CD4-positive, alpha-beta T cell (primary cell): ENCODE measurements around the gene TTC12. TPM values are rescaled to one million over a fixed set of nuclear protein-coding genes. Genes with fewer than 3 reads are reported as not detected.

Experiments
- ATAC-seq: fragments of 200-7000 bp; cut with Tn5 transposase; one replicate; pipeline ENCODE4 v1.10.0; 2022; ENCODE audit warnings: mild to moderate bottlenecking; ENCODE audit not compliant: poor library complexity
- CTCF ChIA-PET: fragments of 350-600 bp; sonication (Branson Sonifier 250); formaldehyde crosslinking; loops from one replicate; lab custom pipeline; 2021; ENCODE audit warnings: antibody characterized with exemption, inconsistent platforms; lab: Charles Lee
- POLR2A ChIA-PET: fragments of 350-600 bp; sonication (Branson Sonifier 250); formaldehyde crosslinking; loops from one replicate; lab custom pipeline; 2021; ENCODE audit warnings: antibody characterized with exemption, inconsistent platforms; lab: Charles Lee
- DNase-seq, 14 experiments: peaks; one replicate each; pipeline ENCODE4 v3.0.0-alpha.2; 2013 to 2020; ENCODE audit warnings: mixed read lengths in 2 of 14
- H3K27ac ChIP-seq, 2 donors: one replicate each; pipeline versions ENCODE4 v1.5.1 to v1.7.0; 2013; ENCODE audit warnings: low read length in 2 of 2, low read depth in 1 of 2, mild to moderate bottlenecking in 1 of 2
- H3K27me3 ChIP-seq, 2 experiments: 1 replicate in 1 of 2; 2 replicates in 1 of 2; pipeline versions ENCODE4 v1.6.1 to v1.7.0; 2013; ENCODE audit warnings: low read length in 2 of 2, control low read depth in 1 of 2, mild to moderate bottlenecking in 1 of 2, moderate library complexity in 1 of 2; ENCODE audit not compliant: insufficient read depth in 2 of 2, control insufficient read depth in 1 of 2
- H3K36me3 ChIP-seq: one replicate; pipeline ENCODE4 v1.6.1; 2013; ENCODE audit warnings: low read length, control low read depth; ENCODE audit not compliant: insufficient read depth
- H3K4me1 ChIP-seq: one replicate; pipeline ENCODE4 v1.6.1; 2013; ENCODE audit warnings: low read length, control low read depth; ENCODE audit not compliant: insufficient read depth
- H3K4me3 ChIP-seq: one replicate; pipeline ENCODE4 v1.5.1; 2013; ENCODE audit warnings: mild to moderate bottlenecking, low read length, moderate library complexity
- H3K9me3 ChIP-seq, 2 experiments: 1 replicate in 1 of 2; 2 replicates in 1 of 2; pipeline versions ENCODE4 v1.6.1 to v1.7.0; 2013; ENCODE audit warnings: low read length in 2 of 2, mild to moderate bottlenecking in 2 of 2, control low read depth in 1 of 2, moderate library complexity in 1 of 2; ENCODE audit not compliant: control insufficient read depth in 1 of 2, insufficient read depth in 1 of 2
- H3K27ac Mint-ChIP-seq: one replicate; pipeline ENCODE4 v1.8.0; 2020; ENCODE audit warnings: mixed read lengths
- H3K27me3 Mint-ChIP-seq: one replicate; pipeline ENCODE4 v1.8.0; 2021; ENCODE audit warnings: mixed read lengths
- H3K36me3 Mint-ChIP-seq: one replicate; pipeline ENCODE4 v1.8.0; 2021; ENCODE audit warnings: low read depth, mixed read lengths
- H3K4me1 Mint-ChIP-seq: one replicate; pipeline ENCODE4 v1.8.0; 2021; ENCODE audit warnings: low read depth, mixed read lengths
- H3K4me3 Mint-ChIP-seq: one replicate; pipeline ENCODE4 v1.8.0; 2020; ENCODE audit warnings: mild to moderate bottlenecking, mixed read lengths
- H3K9me3 Mint-ChIP-seq: one replicate; pipeline ENCODE4 v1.8.0; 2020; ENCODE audit warnings: mixed read lengths
- intact Hi-C, 2 experiments: fragments of 100-400 bp; cut with DNase I in 1 of 2; cut with micrococcal nuclease in 1 of 2; formaldehyde crosslinking; loops; one replicate each; pipeline versions ENCODE4 v1.15.1 to v1.9.0; 2023 to 2025; cut with DNase I, micrococcal nuclease
- total RNA-seq, 174 experiments: library from RNA in 2 of 174; stranded (reverse) in 2 of 174; gene quantifications; one replicate each; pipeline ENCODE4 v1.2.3 and lab custom pipeline; 2021 to 2026
- TF ChIP-seq, protein P1 (sequence below): fragments of 200-600 bp; IDR thresholded peaks from one replicate; pipeline ENCODE4 v1.8.0; 2022; ENCODE audit warnings: antibody characterized with exemption, mild to moderate bottlenecking

TTC12 gene
- total RNA-seq, 2 experiments from 2014 or later = 26.5 to 34.5 TPM

DNA sequence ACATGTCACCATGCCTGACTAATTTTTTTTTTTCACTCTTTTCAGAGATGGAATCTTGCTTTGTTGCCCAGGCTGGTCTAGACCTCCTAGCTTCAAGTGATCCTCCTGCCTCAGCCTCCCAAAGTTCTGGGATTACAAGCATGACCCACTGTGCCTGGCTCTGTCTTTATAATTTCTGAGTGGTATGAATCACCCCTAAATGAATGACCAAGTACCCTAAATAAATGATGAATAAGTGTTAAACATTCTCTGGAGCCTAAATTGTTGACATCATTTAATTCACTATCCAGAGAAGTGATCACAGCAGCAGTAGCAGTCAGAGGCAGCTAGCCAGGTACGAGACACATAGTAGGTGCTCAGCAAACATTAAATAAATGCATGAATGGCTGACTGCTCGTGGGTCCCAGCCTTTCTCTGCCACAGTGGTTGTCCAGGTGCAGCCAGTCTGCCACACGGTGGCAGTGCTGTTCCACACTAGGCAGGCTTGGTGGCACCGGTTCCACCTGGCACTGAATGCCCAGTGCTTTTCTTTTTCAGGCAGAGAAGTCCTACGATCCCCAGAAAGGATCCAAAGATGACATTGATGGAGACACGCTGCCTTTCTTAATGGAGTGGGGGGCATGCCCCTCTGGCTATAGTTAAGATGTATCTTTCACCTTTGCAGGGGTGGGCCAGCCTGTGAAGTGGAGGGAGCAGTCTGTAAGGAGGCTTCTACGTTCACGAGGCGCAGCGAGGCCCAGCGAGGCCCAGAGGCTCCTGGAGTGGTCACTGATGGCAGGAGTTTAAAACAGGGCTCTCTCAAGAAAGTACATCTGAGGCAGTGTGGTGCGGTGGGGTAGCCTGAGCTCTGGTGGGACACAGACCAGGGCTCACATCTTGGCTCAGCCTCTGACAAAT, 8.7 kb upstream of the TTC12 start:
- POLR2A ChIA-PET = no interaction called here
- Histone ChIP-seq H3K4me3 (no peak overlapping the region), H3K27ac (no peak overlapping the region), H3K27me3 (no peaks in the 10 kb centered on the region), H3K4me1 (no peaks in the 10 kb centered on the region), H3K36me3 (no peaks in the 10 kb centered on the region), H3K9me3 (no peaks in the 10 kb centered on the region)
- intact Hi-C loops = loop anchor here (1.0 to 5.0 kb wide), 6 partner anchors 227 to 957 kb away; no protein-coding TSS in a partner anchor
- TF ChIP-seq, protein P1, sequence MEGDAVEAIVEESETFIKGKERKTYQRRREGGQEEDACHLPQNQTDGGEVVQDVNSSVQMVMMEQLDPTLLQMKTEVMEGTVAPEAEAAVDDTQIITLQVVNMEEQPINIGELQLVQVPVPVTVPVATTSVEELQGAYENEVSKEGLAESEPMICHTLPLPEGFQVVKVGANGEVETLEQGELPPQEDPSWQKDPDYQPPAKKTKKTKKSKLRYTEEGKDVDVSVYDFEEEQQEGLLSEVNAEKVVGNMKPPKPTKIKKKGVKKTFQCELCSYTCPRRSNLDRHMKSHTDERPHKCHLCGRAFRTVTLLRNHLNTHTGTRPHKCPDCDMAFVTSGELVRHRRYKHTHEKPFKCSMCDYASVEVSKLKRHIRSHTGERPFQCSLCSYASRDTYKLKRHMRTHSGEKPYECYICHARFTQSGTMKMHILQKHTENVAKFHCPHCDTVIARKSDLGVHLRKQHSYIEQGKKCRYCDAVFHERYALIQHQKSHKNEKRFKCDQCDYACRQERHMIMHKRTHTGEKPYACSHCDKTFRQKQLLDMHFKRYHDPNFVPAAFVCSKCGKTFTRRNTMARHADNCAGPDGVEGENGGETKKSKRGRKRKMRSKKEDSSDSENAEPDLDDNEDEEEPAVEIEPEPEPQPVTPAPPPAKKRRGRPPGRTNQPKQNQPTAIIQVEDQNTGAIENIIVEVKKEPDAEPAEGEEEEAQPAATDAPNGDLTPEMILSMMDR = peak; percentile 92
- DNase-seq (peak; percentile 56 to 84 (median 68)), ATAC-seq (peak; percentile 86)
- Mint-ChIP-seq H3K27me3 (peaks cover 5% of the 10 kb centered on the region), H3K4me1 (no peaks in the 10 kb centered on the region), H3K4me3 (no peak overlapping the region), H3K36me3 (no peaks in the 10 kb centered on the region), H3K27ac (no peak overlapping the region), H3K9me3 (no peaks in the 10 kb centered on the region)
- CTCF ChIA-PET = interaction anchor here (1.0 kb wide), 1 partner anchor 954 kb away, joined by 3 read pairs; no protein-coding TSS in a partner anchor

DNA sequence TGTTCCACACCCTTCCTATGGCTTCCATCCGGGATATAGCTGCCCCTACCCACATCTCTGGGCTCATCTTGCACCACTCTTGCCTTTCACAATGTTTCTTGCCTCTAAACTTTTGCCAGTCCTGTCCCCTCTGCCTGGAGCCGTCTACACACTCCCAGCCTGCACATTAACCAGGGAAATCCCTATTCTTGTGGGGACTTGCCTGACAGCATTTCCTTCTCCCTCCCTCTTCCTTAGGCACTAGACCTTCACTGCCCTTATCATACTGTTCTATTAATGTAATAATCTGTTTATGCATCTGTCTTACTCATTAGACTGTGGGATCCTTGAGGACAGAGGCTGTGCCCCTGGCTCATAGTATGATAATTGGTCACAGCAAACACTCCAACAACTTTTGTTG, 5.8 kb upstream of the TTC12 start:
- peaks cover 9% of the 10 kb centered on the region for H3K4me1 Mint-ChIP-seq
- POLR2A ChIA-PET = no interaction called here
- ATAC-seq (no peak), DNase-seq (no peak)
- Histone ChIP-seq H3K27ac (no peak overlapping the region), H3K9me3 (no peaks in the 10 kb centered on the region), H3K4me1 (peaks cover 11% of the 10 kb centered on the region), H3K27me3 (no peaks in the 10 kb centered on the region), H3K4me3 (no peak overlapping the region), H3K36me3 (no peaks in the 10 kb centered on the region)
- TF ChIP-seq, protein P1 = no peak
- intact Hi-C loops = loop anchor here (5.0 kb wide), 2 partner anchors 424 to 954 kb away; no protein-coding TSS in a partner anchor
- H3K4me3 Mint-ChIP-seq = no peak overlapping the region
- no peaks in the 10 kb centered on the region for H3K36me3 Mint-ChIP-seq
- H3K27me3 Mint-ChIP-seq = no peaks in the 10 kb centered on the region
- no peak overlapping the region for H3K27ac Mint-ChIP-seq
- CTCF ChIA-PET = no interaction called here
- H3K9me3 Mint-ChIP-seq = no peaks in the 10 kb centered on the region

DNA sequence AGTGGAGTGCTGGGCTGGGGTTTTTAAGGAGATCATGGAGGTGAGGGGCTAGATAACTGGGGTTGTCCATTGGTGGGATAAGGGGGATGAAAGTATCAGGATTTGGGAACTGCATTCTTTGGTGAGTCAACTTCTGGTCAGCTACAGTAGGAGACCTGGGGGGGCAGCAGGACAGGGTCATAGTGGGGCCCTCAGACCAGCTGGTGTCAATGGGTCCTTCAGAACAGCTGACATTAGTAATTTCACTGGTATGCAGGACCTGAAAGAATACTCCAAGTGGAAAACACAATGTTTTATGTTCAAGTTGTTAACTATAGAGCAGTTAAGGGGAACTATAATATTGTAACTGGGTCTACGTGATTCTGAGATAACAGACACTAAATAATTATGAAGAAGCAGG, 2.8 kb upstream of the TTC12 start:
- H3K4me1 Mint-ChIP-seq = peaks cover 33% of the 10 kb centered on the region
- no peak overlapping the region for H3K4me3 ChIP-seq
- H3K27me3 Mint-ChIP-seq = no peaks in the 10 kb centered on the region
- ATAC-seq (no peak), DNase-seq (no peak)
- intact Hi-C loops = loop anchor here (5.0 to 10.0 kb wide), 7 partner anchors 463 to 1707 kb away; partner anchors contain the start of genes ALG9 (in 1 of the 2), CLDN25 (in 1 of the 2), PPP2R1B (in 1 of the 2) and SDHD (in 1 of the 2)
- TF ChIP-seq, protein P1 = no peak
- H3K4me1 ChIP-seq = peaks cover 30% of the 10 kb centered on the region
- H3K4me3 Mint-ChIP-seq = peak overlapping the region; percentile 12
- peaks cover 17% of the 10 kb centered on the region for H3K36me3 Mint-ChIP-seq
- CTCF ChIA-PET = no interaction called here
- no peaks in the 10 kb centered on the region for H3K9me3 ChIP-seq
- H3K27ac Mint-ChIP-seq = no peak overlapping the region
- no peaks in the 10 kb centered on the region for H3K9me3 Mint-ChIP-seq
- no peak overlapping the region for H3K27ac ChIP-seq
- POLR2A ChIA-PET = no interaction called here
- H3K27me3 ChIP-seq = no peaks in the 10 kb centered on the region
- H3K36me3 ChIP-seq = no peaks in the 10 kb centered on the region
